Measurements from ENCODE around the gene NEK1.
"Not testable (repeated sequence)": the region's sequence is repeated elsewhere in the genome, so short reads cannot be mapped to it uniquely, and the experiment has no call there.

Gene NEK1

DNA sequence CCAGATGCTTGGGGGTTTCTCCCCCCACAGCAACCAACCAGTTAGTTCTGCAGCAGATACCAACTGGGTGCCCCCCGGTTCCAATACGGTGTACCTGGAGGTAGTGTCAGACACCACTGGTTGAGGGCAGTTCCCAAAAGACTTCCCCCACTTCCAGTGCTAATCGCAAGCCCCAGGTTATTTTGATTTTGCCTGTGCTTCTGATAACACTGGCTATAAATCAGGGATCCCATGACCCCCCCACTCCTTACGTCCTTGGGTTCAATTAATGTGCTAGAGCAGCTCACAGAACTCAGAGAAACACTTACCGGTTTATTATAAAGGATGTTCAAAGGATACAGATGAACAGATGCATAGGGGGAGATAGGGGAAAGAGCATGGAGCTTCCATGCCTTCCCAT, 13.5 kb upstream of the NEK1 start:
- DNase-seq: no peak

GRCh38 chr4:169624012-169624411, 11.6 kb upstream of the NEK1 start:
- not testable (repeated sequence) for DNase-seq

GRCh38 chr4:169622566-169622965, 10.2 kb upstream of the NEK1 start:
- DNase-seq: no peak

- DNase-seq: no peak
These were observed 9.5 kb upstream of the NEK1 start for GRCh38 chr4:169621731-169622492.

GRCh38 chr4:169620880-169621248, 8.5 kb upstream of the NEK1 start:
- no peak for DNase-seq

DNA sequence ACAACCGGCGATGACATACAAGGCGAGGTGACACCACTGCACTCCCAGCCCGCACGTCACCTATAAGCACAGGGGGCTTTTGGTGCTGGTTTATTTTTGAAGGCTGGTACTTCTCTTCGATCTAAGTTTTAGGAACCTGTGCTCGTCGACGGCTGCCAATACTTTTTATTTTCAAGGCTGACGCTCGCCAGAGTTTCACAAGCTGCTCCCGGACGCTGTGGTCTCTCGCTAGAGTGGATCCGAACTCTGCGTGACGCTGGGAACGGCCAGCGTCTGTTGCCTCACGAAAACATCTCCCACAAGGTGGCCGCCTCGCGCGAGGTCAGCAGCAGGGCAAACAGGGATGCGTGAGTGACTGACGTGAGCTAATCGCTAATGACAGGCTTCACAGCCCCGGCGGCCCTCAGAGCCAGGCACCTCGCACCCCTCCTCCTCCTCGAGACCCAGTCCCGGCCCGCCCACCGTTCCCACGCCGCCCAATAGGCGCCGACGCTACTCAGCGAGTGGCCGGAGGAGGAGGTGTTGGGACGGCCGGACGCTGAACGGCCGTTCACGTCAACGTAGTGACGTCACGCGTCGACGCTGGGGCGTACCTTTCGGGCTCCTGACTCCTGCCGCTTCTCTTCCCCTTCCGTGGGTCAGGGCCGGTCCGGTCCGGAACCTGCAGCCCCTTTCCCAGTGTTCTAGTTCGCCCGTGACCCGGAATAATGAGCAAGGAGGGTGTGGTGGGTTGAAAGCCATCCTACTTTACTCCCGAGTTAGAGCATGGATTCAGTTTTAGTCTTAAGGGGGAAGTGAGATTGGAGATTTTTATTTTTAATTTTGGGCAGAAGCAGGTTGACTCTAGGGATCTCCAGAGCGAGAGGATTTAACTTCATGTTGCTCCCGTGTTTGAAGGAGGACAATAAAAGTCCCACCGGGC, 7.8 kb upstream of the NEK1 start, which contains the start of gene CLCN3:
TSS of gene CLCN3 (plus strand) at position 621 of the 922 bp plus-strand sequence. CDS start 15,351 bp downstream, outside the sequence.
- DNase-seq: peak; percentile 90

- peak; percentile 19 for DNase-seq
These were observed 7.2 kb upstream of the NEK1 start for GRCh38 chr4:169619518-169619957.

DNA sequence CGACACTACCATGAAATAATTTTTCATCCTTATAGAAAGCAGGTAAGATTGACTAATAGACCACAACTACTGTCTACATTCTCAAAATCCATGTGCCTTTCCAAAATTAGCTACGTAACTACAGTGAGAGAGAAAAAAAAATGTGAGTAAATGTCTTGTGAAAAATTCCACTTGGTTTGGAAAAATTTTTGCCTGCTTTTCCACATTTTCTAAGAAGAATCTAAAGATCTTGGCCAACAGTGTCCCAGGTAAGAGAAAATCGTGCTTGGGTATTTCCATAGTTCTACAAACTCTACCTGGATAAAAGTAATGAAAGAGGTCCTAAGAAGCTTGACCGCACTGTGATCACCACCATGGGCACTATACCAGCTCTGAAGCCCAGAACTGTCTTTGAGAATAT, 6.6 kb upstream of the NEK1 start:
- DNase-seq: no peak

- DNase-seq: no peak
These were observed 5.9 kb upstream of the NEK1 start for GRCh38 chr4:169618286-169618685.

DNA sequence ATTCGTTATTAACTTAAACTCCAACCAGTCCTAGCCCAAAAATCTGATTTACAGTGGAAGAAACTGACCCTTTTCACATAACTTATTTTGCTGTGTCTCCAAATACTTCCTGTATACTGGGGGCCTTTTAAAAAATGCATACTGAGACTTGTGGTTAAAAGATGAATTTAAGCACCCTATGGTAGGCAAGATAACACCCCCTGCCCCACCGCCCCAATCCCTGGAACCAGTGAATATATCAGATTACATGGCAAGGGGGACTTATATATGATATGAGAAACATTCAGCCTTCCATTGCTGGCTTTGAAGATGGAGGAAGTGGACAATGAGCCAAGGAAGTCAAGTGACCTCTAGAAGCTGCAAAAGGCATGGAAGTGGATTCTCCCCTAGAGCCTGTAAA, 4.9 kb upstream of the NEK1 start:
- no peak for DNase-seq

DNA sequence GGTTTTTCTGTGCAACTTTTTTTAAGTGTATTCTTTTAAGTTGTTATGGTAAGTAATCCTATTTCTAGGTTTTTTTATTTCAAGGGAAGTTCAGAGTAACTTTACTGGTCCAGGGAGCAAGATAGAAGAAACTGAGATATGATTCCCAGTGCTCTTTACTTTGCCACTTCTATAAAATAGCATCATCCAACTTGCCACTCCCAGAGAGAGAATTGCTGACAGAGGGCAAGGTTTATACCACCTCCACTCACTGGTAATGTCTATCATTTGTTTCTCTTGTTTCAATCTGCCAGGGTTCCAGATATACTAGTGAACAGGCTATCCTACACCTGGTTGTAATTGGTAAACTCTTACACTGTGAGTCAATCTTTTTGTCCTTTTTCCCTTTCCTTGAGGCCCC, 4.5 kb upstream of the NEK1 start:
- DNase-seq: no peak

DNA sequence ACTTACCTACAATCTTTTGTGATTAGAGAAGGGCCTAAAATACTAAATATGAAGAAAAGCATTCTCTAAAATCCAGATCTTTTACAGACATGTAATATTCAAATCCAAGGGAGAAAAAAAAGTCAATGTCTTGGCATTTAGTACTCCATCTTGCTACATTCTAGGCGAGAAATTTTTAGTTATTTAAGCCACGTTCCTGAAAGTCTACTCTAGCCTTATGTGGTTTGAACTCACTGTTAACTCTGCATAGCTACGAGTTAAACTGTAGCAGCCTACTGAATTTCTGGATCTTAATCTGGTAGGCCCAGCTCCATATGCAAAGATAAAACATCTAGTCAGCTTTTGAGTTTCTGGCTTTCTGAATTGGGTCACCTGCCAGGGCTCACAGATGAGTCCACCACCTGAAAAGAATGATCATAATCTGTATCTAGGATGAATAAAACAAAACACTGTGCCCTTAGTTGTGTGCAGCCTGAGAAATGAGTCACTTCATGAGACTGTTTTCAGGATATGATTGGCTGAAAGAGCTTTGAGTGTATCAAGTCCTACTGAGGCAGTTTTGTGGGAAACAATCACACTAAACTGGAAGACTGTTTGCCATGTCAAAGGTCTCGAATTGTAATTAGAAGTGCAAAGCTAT, 3.2 kb upstream of the NEK1 start:
- no peak for DNase-seq

DNA sequence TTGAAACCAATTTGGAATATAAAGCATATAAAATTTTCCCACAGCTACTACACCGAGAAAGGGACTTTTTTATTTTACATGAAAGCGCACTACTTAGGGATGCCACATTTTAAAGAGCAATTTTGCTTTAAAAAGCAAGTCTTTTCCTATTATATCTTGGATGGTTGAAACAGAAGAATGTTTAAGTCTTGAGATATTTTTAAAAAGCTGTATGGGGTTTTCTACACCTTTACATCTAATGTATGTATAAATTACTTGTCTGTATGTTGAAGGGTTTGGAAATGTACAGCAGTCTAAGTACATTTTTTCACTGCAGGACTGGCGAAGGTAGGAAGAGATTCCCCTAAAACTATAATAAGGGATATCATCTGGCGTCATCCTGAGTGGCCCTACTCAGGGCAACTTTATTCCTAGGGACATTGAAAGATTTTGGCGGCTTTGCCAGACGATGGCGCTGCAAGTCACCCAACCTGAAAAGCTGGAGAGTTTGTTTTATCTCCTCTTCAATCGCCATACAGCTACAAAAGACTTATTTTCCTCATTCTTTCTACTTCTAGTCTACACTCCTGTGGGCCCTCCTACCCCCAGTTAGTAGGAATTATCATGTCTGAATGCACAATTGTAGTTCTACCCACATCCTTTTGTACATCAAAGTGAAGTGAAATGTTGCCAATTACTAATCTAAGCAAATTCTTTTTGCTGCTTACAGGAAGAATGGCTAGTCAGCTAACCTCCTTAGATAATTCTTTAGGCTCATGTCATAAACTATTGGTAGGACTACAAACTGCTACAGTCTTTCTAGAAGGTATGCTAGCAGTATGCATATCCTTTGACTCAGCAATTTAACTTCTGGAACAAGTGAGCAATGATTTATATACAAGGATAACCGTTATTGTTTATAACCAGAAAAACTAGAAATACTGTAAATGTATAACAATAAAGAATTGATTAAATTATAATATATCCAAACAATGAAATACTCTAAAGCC, 782 bp upstream of the NEK1 start:
- DNase-seq: peak; percentile 58

- DNase-seq: no peak
These were observed 1.2 kb downstream of the NEK1 start for GRCh38 chr4:169611157-169611556.

- DNase-seq: no peak
These were observed 7.5 kb downstream of the NEK1 start for GRCh38 chr4:169604903-169605331.

GRCh38 chr4:169604131-169604900, 8.1 kb downstream of the NEK1 start:
- DNase-seq: no peak

DNA sequence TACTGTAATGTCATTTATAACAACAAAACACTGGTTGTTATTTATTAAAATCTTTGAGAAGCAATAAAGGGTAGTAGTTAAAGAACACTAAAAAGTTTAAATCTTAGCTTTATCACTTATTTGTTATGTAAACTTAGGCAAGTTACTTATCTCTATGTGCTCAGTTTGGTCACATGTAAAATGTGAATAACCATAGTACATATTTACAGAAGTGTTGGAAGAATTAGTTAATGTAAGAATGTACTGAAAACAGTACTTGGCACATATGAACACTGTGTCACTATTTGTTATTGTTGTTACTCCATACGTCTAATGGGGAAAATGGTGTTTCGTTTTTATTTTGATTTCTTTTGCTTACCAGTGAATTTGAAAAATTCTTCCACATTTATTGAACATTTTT, 9.1 kb downstream of the NEK1 start:
- DNase-seq: no peak

DNA sequence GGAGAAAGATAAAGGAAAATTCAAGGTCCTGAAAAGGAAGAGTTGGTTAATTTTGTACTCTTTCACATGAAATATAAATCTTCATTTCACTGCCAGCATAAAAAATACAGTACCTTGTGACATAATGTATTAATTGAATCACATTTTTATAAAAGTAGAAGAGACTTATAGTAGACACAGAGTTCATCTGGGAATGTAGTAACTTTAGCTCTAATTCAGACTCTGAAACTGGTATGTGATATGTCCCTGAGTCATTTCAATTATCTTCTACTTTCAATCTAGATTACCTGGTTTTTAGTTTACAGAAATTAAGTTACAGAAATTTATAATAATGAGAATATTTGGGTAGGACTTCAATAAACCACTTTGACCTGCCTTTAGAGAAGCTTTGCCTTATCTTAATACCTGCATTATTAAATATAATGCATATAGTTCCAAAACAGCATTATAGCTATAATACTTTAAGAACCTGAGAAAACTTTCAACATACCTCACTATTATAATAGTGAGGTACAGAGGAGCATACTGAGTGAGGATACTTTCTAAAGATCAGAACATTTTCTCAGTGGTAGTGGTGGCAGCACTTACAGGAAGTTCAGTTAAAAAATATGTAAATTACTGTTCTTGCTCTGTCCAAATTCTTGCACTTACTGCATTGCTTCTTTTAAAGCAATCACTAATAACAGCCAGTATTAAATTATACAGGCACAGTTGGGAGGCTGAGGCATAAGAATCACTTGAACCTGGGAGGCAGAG, 11.2 kb downstream of the NEK1 start:
- no peak for DNase-seq

- DNase-seq: no peak
These were observed 17.7 kb downstream of the NEK1 start for GRCh38 chr4:169594560-169595195.

- DNase-seq: no peak
These were observed 19.3 kb downstream of the NEK1 start for GRCh38 chr4:169593050-169593560.
